OCI-LY3 (cell line): ENCODE data around the gene E2F6.

Source experiments
- CTCF ChIP-seq: fragments of 200-600, 300-600 bp; sonication (generic); IDR thresholded peaks from 2 replicates; pipeline ENCODE4 v1.5.1; 2014; ENCODE audit warnings: antibody characterized with exemption, low read length, low read depth
- EZH2phosphoT487 ChIP-seq: fragments of 200-600 bp; shearing (Covaris generic); IDR thresholded peaks from 2 replicates; pipeline ENCODE4 v1.6.1; 2018; ENCODE audit warnings: antibody characterized with exemption, mixed run types, low read depth

DNA sequence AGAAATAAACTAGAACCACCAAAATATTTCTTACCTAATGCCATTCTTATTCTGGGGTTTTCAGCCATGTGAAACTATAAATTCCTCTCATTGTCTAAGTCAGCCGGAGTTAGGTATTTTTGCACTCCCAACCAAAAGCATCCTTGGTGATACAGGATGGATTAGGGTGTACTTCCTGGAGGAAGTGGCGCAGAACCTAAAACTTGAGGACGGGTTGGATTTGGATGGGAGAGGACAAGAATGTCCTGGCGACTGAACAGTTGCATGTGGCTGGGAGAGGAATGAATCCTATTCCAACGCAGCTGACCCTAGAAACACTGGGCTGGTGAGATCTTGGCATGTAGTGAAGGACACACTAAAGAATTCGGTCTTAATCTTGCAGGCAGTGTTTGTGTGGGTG lies 58.5 kb downstream of the E2F6 start:
- TF ChIP-seq CTCF (no peak), EZH2phosphoT487 (no peak)
